Measurements from ENCODE around the gene RRBP1.
"Not testable (repeated sequence)": the region's sequence is repeated elsewhere in the genome, so short reads cannot be mapped to it uniquely, and the experiment has no call there.

The RRBP1 gene

DNA sequence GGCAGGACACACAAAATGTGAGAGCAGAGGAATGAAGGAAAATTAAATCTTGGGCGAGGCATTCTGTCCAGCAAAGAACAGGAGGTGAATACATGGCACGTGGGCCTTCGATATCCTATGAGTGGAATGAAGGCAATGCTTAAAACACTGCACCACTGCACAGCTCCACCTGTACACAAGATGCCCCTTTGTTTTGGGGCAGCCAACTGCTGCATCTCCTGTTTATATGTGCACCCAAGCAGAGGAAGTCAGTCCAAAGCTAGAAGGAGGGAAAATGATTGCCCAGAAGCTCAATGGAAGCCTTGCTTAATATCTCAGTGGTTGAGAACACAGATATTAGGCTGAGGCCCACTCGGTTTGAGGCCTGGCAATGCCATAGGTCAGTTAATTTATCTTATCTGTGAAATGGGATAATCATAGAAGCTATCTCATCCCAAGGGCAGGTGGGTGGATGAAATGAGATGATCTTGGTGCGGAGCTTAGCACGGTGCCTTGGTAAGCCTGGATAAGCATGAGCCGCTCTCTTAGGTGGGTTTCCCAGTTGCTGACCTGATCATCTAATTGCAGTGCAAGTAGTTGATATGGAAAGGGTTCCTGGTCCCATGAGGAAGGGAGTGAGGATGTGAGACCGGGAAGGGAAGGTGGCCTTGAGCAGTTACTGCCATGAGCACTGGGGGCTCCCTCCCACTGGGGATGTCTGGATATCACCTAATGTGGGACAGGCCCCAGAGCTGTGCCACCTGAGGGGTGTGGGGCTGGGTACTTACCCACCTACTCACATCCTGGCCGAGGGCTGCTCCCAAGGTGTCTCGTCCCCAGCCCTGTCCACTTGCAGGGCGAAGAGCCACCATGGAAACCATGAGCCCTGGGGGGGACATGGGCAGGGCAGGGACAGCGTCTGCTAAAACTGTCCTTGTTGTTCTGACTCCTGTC is 27.6 kb upstream of the RRBP1 start:
- no peak for DNase-seq

DNA sequence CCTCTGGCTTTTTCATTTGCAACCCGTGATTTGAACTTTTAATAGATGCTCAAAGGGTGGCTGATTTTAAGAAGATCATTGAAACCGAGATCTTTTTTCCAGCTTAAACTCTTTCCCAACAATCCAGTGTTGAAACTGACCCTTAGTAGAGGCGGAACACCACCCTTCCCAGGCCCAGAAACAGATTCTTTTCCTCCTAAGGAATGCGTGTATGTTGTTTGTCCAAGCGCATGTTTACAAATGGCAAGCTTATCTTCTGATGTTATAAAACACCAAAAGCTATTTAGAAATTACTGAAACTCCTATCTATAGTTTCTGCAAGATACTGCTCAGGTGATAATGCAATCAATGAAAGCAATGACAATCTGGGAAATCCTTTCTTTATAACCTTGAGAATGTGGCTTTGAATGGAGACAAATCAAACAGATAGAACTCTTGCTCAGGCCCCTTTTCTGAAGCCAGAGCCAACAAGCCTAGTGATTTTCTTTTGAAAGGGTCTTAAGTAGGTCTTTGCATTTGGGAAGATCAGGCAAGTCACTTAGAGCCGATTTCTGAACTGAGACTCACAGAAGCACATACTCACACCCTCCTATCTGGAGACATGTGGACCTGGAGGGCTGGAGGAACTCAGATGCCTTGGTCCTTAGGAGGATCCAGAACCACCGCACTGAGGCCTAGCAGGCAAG is 26.8 kb upstream of the RRBP1 start:
- no peak for DNase-seq

DNA sequence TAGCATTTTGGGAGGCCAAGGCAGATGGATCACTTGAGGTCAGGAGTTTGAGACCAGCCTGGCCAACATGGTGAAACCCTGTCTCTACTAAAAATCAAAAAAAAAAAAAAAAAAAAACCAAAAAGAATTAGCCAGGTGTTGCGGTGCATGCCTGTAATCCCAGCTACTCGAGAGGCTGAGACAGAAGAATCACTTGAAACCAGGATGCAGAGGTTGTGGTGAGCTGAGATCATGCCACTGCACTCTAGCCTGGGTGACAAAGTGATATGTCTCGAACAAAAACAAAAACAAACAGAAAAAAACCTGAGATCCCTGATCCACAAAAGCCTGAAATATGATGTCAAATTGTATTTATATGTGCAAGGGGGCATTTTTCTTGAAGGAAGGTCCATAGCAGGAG is 25.9 kb upstream of the RRBP1 start:
- DNase-seq: not testable (repeated sequence)

DNA sequence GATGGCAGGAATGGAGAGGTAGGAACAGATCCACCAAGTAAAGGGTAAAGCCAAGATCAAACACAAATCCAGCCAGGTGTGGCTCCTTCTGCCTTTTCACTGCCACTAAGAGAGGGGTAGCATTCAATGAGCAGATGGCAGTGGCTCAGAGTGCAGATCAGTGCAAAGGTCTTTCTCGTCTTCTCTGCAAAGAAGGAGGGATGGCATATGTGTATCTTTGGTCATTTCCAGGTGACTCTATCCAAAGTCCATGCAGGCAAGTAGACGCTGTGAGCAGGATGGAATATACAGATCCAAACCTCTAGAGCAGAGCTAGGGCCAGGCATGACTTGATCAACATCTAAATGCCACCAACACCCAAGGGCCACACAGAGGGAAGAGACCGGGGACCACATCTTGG is 24.6 kb upstream of the RRBP1 start:
- no peak for DNase-seq

DNA sequence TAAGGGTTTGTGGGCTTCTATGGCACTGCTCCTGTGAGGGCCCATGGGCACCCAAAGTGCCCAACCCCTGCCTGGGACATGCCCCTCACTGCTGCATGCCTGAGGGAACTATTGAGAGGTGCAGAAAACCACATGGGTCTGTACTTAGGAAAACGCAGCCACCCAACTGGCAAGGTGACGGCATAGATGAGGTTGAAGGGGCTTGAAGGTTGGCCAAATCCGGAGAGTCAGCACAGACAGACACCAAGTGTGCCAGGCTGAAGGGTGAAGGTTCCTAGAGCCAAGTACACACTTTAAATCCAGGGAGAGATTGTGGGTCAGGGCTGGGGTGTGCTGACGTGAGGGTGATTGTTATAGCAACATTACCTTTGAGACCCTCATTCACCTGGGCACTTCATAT is 23.9 kb upstream of the RRBP1 start:
- no peak for DNase-seq

DNA sequence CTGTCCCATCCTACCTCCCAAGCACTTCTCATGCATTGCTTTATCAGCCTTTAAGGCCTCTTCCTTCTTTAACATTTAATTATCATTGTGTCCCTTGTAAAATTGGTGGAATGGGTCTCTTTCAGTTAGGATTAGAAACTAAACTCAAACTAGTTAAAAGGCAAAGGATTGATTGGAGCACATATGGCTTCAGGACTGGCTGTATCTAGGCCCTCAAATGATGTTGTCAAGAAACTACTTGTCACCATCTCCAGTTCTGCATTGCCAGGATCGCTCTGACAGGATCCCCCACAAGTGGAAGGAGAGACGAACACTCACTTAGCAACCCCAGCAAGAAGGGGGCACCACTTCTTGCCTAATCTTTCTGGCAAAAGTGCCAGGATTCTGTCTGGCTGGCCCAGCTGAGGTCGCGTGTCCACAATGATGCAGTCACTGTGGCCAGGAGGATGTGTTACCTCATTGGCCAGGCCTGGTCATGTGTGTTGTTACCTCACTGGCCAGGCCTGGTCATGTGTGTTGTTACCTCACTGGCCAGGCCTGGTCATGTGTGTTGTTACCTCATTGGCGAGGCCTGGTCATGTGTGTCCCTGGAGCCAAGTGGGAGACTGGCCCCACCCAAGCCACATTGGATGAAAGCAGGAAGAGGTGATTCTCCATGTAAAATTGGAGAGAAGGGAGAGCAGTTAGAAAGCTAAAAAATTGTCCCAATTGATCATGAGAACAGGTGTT is 22.7 kb upstream of the RRBP1 start:
- DNase-seq: no peak

DNA sequence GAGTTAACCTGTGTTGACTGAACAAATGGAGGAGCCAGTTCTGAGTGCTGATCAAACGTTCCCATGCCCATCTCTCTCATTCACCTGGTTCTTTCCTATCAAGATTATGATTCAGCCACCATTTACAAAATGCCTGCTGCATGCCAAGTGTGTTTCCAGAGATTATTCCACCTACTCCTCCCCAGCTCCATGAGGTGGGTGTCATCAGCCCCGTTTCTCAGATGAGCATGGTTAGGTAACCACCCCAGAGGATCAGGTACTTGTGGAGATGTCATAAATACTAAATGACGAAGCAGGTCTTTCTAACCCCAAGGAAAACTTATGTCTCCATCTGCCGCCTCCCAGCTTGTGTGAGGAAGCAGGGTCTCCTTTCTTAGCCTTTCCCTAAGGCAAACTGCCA is 19.8 kb upstream of the RRBP1 start:
- no peak for DNase-seq

DNA sequence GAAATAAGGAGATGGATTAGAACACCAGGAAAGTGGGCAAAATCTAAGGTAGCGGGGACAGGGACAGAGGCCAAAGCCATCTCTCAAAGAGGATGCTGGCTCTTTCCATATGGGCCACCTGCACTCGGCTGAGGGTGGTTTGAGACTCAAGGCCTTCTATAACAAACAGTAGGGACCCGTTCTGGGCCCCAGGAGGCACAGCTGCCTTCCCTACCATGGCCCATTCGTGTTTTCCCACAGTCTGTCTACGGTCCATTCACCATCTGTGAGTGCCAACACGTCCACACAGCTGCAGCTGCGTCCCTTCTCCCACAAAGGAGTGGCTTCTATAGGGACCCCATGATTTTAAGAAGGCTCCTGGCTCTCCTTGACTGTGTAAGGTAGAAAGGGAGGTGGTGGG is 18.6 kb upstream of the RRBP1 start:
- DNase-seq: no peak

DNA sequence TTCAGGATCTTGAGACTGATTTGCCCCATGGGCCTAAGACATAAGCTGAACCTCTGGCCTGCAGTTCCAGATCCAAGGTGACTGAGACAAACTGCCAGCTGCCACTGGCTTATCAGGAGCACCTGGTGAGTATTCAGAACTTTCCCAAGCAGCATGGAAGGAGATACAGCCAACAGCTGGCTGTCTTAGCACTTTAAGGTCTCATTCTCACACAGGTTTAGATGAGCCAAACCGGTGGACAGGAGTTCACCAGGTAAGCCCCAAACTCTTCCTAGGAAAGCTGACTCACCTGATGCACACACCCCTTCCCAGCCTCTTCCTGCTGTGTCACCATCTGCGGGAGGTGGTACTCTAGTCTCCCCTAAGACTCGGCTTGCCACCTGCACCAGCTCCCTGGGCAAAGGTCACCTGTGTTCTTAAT is 17.9 kb upstream of the RRBP1 start, which contains the start of gene BANF2:
TSS of gene BANF2 (plus strand) at position 36 of the 421 bp plus-strand sequence. CDS start 25,060 bp downstream, outside the sequence.
- no peak for DNase-seq

DNA sequence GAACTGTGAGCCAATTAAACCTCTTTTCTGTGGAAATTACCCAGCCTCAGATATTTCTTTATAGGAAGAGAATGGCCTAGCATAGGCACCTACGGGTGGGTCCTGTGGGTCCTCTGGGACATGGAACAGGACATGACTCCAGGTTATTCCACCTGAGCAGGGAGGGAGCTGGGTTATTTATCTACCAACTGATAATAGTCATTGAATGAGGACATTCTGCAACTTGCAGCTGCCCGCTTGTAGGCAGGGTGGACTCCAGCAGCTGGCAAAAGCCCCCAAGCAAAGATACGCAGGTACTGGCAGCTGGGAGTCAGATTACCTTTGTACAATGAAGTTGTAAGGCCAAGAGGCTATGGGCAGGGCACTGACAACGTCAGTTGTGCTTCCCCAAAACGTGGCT is 16.3 kb upstream of the RRBP1 start:
- DNase-seq: no peak

DNA sequence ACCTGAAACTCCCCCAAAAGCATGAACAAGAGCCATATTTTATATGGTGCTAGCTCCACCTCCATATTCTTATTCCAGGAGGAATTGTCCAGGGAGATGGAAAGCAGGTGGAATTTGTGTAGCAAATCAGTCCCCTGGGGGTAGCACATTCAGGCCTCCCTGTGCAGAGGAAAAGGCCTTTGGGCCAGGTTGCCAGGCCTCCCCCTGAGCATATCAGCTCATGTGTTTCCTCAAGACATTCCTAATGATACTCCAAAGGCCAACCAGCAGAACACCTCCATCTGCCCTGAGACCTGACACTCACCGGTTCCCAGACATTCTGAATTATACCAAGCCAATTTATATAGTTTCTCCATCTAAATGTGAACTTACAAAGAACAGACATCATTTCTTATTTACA is 15.1 kb upstream of the RRBP1 start:
- DNase-seq: no peak

DNA sequence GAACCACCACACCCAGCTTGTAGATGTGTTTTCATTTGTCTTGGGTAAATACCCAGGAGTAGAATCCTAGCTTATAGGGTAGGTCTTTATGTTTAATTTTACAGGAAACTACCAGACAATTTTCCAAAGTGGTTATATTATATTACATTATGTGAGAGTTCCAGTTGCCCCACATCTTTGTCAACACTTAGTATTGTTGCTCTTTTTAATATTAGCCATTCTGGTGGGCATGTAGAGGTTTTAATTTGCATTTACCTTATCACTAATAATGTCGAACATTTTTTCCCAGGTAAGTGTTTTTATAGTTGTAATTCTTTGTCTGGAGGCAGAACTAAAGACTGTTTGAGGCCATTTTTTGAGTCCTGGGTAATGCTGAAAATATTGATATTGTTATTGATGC is 14.2 kb upstream of the RRBP1 start:
- DNase-seq: no peak

DNA sequence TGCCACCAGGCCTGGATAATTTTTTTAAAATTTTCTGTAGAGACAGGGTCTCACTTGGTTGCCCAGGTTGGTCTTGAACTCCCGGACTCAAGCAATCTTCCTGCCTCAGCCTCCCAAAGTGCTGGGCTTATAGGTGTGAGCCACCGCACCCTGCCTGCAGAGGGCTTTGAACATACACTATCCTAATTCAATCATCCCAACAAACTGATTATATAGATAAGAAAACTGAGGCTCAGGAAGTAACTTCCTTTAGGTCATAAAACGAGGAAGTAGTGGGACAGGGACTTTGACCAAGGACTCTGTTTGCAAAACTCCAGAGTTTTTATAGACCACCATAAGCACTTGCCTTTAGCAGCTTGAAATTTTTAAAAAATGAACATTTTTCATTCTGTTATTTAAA is 12.7 kb upstream of the RRBP1 start:
- no peak for DNase-seq

DNA sequence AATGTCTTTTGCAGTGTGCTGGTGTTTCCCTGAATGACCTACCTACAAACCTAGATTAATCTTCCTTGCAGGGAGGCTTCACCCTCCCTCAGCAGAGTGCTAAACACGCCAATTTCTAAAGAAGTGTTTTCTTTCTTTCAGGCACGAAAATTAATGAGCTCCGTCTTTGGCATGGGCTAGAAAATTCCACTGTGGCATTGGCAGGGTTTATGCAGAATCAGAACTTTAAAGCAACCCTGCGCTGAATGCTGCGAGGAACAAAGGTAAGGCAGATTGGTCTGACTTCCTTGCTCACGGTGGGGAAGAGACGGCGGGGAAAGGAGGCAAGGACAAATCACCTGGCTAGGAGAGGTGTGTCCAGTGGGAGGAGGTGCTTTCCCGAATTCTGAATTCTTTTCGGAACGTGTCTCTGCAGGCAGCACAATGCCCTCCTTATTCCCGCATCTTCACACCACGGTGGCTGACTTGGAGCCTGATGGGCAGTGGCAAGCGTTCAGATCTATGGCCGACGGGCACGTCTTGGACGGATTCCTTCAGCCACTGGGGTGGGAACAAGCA is 11.5 kb upstream of the RRBP1 start:
- DNase-seq: no peak

DNA sequence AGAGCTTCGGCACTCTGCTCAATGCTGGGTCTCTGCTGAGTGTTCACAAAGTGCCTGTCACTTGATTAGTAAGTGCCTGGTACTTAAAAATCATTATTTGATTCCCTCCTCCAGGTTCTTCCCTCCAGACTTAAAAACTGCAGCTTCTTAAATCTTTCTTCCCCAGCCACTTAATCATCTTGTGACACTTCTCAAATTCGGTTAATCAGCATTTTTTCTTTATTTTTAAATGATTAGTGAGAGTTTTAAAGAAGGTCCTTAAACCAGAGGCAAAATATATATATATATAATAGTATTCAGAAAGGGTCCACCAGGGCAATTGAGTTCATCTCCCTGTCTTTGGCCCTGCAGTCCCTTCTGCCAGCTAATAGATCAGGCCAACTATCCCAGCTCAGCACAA is 9.7 kb upstream of the RRBP1 start:
- no peak for DNase-seq

DNA sequence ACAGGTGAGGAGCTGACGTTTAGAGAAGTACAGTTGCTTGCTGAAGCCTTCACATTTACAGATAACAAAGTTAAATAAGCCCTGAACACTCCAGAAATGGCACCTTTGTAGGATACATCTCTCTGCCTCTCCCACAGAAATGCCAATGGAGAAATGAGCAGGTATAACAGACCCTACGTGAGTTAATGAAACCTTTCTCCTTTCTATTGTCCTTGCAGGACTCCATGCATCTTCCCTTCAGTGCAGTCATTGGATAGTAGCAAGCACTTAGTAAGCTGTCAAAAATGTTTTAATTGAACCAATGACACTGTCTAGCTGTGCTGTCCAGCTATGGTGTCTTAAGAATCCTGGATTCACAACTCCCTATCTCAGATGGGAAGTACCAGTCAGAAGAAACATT is 8.1 kb upstream of the RRBP1 start:
- no peak for DNase-seq

DNA sequence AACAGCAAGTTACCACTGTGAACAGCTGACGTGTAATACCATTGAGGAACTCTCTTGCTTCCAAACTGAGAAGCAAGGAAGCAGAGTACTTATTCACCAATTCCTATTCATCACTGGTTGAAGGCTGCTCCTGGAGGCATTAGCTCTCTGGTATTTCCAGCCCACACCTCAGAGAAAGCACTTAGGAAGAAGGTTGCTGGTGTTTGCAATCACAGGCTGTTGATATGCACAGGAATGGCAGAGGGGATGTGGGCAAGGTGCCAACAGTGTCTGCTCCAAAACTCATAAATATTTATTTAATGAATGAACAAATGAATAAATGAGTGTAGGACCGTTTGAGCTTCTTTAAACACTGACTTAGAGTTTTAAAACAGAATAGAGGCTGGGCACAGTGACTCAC is 6.9 kb upstream of the RRBP1 start:
- no peak for DNase-seq

DNA sequence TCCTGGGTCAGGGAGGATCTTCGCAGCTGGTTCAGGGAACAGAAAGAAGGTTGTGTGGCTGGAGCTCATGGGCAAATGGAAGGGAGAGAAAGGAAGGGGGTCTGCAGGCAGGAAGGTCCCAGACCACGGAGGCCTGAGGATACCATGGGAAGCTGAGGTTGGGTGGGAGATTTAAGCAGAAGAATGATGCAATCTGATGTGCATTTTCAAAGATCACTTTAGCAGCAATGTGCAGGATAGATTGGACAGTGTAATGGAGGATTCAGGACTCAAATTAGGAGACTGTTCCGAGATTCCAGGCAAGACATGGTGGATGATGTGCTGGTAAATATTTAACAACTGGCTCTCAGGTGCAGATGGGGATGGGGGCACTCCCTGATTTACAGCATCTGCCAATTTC is 5.8 kb upstream of the RRBP1 start:
- no peak for DNase-seq

DNA sequence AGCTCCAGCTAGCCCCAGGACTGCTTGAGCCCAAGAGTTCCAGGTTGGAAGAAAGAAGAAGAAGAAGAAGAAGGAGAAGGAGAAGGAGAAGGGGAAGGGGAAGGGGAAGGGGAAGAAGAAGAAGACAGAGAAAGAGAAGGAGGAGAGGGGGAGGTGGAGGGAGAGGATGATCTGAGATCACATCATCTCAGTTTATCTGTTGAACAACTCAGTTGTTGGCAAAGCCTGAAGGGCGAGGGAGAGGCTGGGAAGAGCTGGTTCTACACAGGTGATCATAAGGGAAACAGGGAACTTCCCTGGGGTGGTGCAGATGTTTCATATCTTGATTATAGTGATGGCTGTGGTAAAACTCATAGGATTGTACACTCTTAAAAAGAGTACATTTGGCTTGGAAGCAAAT is 3.1 kb upstream of the RRBP1 start:
- no peak for DNase-seq

DNA sequence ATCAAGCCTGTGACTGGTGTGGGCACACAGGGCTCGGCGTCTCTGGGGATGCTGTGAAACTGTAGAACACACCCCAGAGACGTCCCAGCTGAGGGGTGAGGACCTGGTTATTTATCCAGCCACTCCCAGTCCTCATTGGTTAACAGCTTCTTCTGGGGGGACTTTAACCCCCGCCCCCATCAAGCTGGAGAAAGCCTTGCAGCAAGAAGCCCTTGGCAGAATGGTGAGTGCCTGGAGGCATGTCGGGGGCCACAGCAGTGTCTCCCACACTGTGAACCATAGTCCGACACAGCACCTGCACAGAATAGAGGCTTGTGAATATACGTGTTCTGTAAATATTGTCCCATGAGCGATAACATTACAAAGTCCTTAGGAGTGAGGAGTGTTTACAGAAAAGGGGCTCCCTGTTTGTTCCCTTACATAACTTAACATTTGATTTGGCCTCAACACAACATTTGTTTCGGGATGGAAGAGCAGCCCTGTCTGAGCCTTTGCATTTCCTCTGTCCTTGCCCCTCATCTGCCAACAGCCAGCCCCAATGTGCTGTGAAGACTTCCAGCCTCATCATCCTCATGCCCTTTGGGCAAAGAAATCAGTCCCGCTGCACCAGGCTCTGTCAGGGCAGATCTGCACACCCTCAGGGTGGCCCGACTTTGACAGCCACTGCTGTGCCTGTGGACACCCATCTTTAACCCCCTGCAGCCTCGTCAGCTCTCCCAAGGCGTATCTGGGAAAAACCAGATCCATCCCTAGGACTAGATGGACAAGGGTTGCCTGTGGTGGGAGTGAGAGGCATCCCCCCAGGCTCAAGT is 2.2 kb upstream of the RRBP1 start:
- no peak for DNase-seq

DNA sequence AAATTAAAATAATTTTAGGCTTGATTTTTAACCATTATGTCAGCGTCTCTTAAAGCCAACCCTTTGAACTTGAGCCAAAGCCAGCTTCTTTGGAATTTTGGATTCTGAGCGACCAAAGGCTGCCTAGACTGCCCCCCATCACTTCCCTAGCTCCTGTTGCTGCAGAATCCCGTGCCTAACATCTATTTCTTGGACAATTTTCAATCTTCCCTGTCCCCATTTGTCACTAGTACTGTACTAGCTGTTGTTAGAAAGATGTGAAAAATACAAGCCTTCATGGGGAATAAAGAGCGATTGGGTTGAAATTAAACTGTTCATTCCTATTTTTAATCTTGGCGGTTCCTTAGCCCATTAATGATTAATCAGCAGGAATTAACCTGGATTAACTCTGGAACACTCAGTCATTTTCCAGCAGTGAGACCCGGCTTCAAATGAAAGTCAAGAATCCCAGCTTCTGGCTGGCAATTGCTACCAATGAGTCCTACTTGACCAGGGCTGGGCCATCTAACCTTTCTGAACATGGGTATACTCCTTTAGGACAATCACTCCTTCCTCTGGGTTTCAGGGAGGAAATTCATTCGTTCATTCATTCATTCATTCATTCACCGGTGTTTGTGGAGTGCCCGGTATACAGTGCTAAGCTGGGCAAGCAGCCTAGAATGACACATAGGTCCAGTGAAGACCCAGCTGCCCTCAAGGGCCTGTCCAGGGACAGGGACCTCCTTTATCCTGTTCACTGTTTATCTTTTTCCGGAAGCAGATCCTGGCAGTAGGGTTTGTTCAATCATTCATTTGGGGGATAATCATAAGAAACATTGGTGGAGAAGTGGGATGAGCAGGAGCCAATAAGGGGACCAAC is 1.4 kb upstream of the RRBP1 start:
- DNase-seq: no peak

DNA sequence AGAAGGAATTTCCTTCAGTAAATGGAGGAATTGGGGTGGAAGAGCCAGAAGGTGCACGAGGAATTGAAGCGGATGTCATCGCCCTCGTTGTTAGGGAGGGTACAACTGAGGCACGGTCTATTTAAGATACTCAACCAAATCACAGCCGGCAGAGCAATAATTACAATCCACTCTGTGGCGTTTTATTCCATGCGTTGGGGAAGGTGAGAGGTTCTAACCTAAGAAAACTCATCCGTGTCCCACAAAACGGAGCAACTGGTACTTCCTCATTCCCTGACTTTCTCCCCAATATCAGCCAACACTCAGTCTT is 802 bp upstream of the RRBP1 start:
- no peak for DNase-seq

Data from effector CD4-positive, alpha-beta T cell (primary cell).